ENCODE measurements around the gene GSK3B.

DNA sequence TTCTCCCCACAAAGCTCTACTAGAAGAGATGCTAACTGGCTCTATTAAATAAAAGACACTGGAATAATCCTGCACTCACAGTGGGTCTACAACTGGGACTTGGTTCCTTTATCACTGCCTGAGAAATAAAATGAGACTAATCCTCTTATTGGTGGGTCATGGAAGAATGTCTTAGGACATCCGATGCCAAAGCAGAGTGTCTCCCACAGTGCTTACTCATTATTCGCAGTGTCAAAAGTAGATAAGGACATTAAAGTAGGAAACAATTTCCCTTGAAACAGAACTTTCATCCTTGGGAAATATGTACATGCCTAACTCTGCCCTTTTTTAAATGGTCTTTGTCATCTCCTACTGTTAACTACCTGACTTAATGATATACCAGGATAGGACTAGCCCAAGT is 71.5 kb downstream of the GSK3B start:
- TF ChIP-seq, protein P1, sequence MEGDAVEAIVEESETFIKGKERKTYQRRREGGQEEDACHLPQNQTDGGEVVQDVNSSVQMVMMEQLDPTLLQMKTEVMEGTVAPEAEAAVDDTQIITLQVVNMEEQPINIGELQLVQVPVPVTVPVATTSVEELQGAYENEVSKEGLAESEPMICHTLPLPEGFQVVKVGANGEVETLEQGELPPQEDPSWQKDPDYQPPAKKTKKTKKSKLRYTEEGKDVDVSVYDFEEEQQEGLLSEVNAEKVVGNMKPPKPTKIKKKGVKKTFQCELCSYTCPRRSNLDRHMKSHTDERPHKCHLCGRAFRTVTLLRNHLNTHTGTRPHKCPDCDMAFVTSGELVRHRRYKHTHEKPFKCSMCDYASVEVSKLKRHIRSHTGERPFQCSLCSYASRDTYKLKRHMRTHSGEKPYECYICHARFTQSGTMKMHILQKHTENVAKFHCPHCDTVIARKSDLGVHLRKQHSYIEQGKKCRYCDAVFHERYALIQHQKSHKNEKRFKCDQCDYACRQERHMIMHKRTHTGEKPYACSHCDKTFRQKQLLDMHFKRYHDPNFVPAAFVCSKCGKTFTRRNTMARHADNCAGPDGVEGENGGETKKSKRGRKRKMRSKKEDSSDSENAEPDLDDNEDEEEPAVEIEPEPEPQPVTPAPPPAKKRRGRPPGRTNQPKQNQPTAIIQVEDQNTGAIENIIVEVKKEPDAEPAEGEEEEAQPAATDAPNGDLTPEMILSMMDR (IDR thresholded peaks at IDR 0.05), result no peak
- no peak for TF ChIP-seq POLR2AphosphoS5 (IDR thresholded peaks at IDR 0.05)
- TF ChIP-seq POLR2A (IDR thresholded peaks at IDR 0.05), result no peak

All from prostate gland (tissue), 2 donors.